Measurements from ENCODE around the gene PPP2R3B.
A peak's percentile ranks its signal among the peaks of the same experiment; 100 is the strongest.

DNA sequence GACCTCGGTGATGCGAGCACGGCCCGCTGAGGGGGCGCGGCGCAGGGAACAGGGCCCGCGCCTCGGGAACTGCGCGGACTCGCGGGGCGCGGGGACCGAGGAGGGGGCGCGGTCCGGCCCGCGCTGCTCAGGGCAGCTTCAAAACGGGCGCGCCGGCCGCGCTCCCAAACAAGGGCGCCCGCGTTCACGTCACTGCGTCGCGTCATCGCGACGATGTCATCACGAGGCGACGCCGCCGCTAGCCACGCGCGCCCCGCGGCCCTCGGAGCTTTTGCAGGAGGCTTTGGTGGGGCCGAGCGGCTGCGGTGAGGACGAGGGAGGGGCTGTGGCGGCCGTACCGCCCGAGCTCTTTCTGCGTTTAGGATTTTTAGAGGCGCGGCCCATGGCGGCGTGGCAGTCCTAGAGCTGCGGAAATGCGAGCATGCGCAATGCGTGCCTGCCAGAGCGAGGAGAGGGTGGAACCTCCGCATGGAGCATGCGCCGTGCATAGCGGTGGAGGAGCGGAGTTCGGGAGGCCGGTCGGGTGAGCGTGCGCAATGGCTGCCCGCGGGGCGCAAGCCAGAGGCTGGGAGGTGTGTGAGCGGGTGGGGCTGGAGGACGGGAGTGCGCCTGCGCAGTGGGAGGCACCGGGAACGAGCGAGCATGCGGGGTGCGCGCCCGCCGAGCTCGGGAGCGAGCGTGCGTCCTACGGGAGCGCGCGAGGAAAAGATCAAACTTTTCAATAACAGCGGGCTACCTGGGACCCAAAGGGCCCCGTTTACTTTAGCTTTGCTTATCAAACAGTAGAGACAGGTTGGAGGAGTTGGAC, at the start of gene PPP2R3B:
- TF ChIP-seq RAD21 (conservative IDR thresholded peaks at IDR 0.05) = no peak
- no peak for TF ChIP-seq EZH2 (IDR thresholded peaks at IDR 0.05; ENCODE audit: borderline replicate concordance, insufficient read depth, low read length, poor library complexity, severe bottlenecking)
- TF ChIP-seq, protein P1, sequence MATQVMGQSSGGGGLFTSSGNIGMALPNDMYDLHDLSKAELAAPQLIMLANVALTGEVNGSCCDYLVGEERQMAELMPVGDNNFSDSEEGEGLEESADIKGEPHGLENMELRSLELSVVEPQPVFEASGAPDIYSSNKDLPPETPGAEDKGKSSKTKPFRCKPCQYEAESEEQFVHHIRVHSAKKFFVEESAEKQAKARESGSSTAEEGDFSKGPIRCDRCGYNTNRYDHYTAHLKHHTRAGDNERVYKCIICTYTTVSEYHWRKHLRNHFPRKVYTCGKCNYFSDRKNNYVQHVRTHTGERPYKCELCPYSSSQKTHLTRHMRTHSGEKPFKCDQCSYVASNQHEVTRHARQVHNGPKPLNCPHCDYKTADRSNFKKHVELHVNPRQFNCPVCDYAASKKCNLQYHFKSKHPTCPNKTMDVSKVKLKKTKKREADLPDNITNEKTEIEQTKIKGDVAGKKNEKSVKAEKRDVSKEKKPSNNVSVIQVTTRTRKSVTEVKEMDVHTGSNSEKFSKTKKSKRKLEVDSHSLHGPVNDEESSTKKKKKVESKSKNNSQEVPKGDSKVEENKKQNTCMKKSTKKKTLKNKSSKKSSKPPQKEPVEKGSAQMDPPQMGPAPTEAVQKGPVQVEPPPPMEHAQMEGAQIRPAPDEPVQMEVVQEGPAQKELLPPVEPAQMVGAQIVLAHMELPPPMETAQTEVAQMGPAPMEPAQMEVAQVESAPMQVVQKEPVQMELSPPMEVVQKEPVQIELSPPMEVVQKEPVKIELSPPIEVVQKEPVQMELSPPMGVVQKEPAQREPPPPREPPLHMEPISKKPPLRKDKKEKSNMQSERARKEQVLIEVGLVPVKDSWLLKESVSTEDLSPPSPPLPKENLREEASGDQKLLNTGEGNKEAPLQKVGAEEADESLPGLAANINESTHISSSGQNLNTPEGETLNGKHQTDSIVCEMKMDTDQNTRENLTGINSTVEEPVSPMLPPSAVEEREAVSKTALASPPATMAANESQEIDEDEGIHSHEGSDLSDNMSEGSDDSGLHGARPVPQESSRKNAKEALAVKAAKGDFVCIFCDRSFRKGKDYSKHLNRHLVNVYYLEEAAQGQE (IDR thresholded peaks at IDR 0.05; ENCODE audit: borderline replicate concordance) = no peak
- TF ChIP-seq, protein P2, sequence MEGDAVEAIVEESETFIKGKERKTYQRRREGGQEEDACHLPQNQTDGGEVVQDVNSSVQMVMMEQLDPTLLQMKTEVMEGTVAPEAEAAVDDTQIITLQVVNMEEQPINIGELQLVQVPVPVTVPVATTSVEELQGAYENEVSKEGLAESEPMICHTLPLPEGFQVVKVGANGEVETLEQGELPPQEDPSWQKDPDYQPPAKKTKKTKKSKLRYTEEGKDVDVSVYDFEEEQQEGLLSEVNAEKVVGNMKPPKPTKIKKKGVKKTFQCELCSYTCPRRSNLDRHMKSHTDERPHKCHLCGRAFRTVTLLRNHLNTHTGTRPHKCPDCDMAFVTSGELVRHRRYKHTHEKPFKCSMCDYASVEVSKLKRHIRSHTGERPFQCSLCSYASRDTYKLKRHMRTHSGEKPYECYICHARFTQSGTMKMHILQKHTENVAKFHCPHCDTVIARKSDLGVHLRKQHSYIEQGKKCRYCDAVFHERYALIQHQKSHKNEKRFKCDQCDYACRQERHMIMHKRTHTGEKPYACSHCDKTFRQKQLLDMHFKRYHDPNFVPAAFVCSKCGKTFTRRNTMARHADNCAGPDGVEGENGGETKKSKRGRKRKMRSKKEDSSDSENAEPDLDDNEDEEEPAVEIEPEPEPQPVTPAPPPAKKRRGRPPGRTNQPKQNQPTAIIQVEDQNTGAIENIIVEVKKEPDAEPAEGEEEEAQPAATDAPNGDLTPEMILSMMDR (IDR thresholded peaks at IDR 0.05; ENCODE audit: poor library complexity, severe bottlenecking) = no peak
- peak; percentile 79 for TF ChIP-seq POLR2AphosphoS5 (IDR thresholded peaks at IDR 0.05)
- TF ChIP-seq TAF1 (IDR thresholded peaks at IDR 0.05; ENCODE audit: low read depth) = no peak
- TF ChIP-seq EP300 (conservative IDR thresholded peaks at IDR 0.05; ENCODE audit: poor library complexity, severe bottlenecking) = peak; percentile 83

All from neural cell (in vitro differentiated cells).